GM12801 (cell line): ENCODE results near the gene EID3.

ENCODE experiments used
- CTCF ChIP-seq: IDR thresholded peaks from one replicate; pipeline ENCODE4 v1.5.1; 2011; ENCODE audit warnings: control low read depth; ENCODE audit not compliant: insufficient read length; ENCODE audit errors: extremely low read depth

EID3 gene

DNA sequence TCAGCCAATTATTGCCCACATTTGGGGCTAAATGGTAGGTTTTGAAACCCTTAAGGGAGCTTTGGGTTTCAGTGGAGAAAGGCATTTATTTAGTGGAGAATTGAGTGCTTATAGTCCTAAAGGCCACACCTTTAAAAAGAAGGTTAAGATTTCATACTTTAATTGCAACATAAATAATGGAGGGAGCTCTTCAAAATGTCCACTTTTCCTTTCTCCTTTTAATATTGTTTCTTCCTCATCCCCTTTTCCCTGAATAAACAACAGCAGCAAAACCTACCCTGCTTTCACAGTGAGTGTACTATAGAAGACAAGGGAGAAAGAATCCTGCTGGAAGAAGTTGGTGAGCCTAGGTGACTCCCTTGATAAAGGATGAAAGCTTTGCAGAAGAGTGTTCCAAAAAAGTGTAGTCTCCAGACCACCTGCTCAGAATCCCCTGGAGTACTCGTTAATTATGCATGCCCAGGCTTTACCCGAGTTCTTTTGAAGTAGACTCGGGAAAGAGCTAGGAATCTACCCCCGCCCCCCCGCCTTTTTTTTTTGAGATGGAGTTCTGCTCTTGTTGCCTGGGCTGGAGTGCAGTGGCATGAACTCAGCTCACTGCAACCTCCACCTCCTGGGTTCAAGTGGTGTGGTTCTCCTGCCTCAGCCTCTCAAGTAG, 11.5 kb upstream of the EID3 start:
- TF ChIP-seq CTCF: no peak

DNA sequence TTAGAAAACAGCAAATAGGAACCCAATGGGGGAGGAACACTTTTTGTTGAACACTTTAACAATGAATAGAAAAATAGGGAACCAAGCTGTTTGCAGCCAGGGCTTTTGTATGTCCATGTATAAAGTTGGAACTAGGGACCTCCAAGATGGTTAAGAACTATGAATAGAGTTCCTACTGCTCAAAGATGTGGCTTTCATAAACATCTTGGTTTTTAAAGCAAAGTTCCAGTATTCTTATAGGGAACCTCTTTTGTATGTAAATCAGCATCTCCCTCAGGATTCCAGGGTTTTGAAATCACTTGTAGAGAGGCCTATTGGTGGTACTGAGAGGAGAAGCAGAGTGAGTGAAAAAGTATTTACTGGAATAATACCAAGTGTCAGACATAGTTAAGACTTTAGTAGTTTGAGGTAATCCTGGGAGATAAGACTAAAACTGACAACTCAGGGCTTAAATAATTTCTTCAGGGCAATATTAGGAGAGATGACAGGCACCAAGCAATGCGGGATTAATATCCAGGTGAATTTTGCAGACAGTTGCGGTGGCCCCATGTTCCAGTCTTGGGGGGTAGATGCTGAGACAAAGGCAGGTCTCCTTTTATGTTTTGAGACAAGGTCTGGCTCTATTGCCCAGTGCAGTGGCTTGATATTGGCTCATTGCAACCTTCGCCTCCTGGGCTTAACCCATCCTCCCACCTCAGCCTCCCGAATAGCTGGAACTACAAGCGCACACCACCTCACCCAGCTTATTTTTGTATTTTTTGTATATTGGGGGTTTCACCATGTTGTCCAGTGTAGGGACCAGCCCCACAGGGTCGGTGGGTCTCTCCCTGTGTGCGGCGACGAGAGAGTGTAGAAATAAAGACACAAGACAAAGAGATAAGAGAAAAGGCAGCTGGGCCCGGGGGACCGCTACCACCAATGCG, 10.4 kb upstream of the EID3 start:
- TF ChIP-seq CTCF: no peak

GRCh38 chr12:104294927-104295668, 8.4 kb upstream of the EID3 start:
- no peak for TF ChIP-seq CTCF

GRCh38 chr12:104295954-104296353, 7.6 kb upstream of the EID3 start:
- TF ChIP-seq CTCF: no peak

DNA sequence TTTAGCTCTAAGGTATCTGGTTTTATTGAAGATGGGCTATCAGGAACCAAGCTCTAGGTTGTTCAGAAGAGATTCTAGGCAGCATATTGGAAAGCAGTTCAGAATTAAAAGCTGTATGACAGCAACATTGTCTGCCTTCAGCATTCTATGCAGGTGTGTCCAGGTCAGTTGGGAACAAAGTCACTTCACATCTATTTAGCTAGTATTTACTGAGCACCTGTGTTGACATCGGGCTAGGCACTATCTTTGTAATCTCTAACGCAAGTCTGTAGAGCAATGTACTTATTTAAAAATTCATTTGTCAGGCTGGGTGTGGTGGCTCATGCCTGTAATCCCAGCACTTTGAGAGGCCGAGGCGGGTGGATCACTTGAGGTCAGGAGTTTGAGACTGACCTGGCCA, 6.8 kb upstream of the EID3 start:
- TF ChIP-seq CTCF: no peak

DNA sequence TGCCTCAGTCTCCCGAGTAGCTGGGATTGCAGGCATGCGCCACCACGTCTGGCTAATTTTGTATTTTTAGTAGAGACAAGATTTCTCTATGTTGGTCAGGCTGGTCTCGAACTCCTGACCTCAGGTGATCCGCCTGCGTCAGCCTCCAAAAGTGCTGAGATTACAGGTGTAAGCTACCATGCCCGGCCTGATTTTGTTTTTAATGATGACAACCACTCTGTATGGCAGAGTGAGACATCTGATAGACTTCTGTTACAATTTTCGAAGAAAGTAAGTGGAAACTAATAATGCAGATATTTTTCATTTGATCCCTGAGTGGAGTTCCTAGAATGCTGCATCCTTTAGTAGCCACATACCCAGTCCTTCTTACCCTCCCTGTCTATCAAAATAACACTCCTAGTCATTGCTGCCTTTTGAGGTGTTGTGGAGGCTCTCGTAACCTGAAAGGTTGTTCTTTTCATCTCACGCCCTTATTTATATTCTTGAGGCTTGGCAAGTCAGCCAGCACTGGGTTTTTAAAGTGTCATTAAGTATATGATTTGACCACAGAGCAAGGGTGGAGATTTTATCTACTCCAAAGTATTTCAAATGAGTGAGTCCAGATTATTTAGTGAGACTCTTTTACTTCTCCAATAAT, 5.9 kb upstream of the EID3 start:
- TF ChIP-seq CTCF: no peak
